GM12878 (cell line): ENCODE measurements around the gene ZWINT. TPM values are rescaled to one million over a fixed set of nuclear protein-coding genes. Genes with fewer than 3 reads are reported as not detected.

Source experiments
- ATAC-seq: fragments of 200-7000 bp; cut with Tn5 transposase; 3 replicates; pipeline ENCODE4 v1.9.1; 2020; ENCODE audit warnings: mild to moderate bottlenecking, moderate library complexity
- BruUV-seq: library from RNA; stranded (reverse); fragments of 400-500 nt; replicated peaks from 2 replicates; lab custom pipeline; 2021; lab: Mats Ljungman, UMichigan
- CTCF ChIA-PET: fragments of 300-600 bp; sonication (Branson Sonifier 250); formaldehyde crosslinking; extraction: SDS; loops from one replicate; lab custom pipeline; 2021; ENCODE audit warnings: inconsistent platforms; lab: Yijun Ruan, JAX
- POLR2A ChIA-PET: fragments of 350-600 bp; formaldehyde crosslinking; extraction: SDS; loops from one replicate; lab custom pipeline; 2021; ENCODE audit warnings: inconsistent platforms; lab: Charles Lee
- RAD21 ChIA-PET: fragments of 300-600 bp; sonication (Branson Sonifier 250); formaldehyde crosslinking; loops from one replicate; lab custom pipeline; 2023; ENCODE audit warnings: antibody characterized with exemption; ENCODE audit not compliant: unreplicated experiment; lab: Charles Lee
- SMC1A ChIA-PET: fragments of 300-600 bp; sonication (Branson Sonifier 250); formaldehyde crosslinking; loops from one replicate; lab custom pipeline; 2023; ENCODE audit not compliant: unreplicated experiment, uncharacterized antibody; lab: Charles Lee
- DNase-seq: peaks from one replicate; pipeline ENCODE4 v3.0.0-alpha.2; 2011; ENCODE audit warnings: low read depth, low spot score
- FAIRE-seq: peaks from 3 replicates; lab custom pipeline; 2011; peaks lifted over from hg19 to GRCh38; lab: Jason Lieb, UNC
- H2AFZ ChIP-seq: 2 replicates; pipeline ENCODE4 v1.6.0; 2011; ENCODE audit warnings: low read depth, low read length, control low read depth; ENCODE audit not compliant: control insufficient read depth
- H3K27ac ChIP-seq: 2 replicates; pipeline ENCODE4 v1.5.1; 2011; ENCODE audit warnings: control low read depth; ENCODE audit not compliant: control insufficient read depth, insufficient read depth
- H3K27me3 ChIP-seq, 2 experiments: replicated peaks in 1 of 2; 2 replicates each; pipeline versions ENCODE4 v1.6.0 to v1.6.1; 2011; ENCODE audit warnings: low read length in 1 of 2; ENCODE audit not compliant: control insufficient read depth in 2 of 2, insufficient read depth in 2 of 2
- H3K36me3 ChIP-seq, 2 experiments: 2 replicates each; pipeline ENCODE4 v1.5.1; 2011; ENCODE audit warnings: low read length in 1 of 2; ENCODE audit not compliant: control insufficient read depth in 2 of 2, insufficient read depth in 2 of 2
- H3K4me1 ChIP-seq: 2 replicates; pipeline ENCODE4 v1.6.1; 2011; ENCODE audit warnings: mild to moderate bottlenecking, low read length, moderate library complexity, mixed read lengths; ENCODE audit not compliant: control insufficient read depth, insufficient read depth
- H3K4me2 ChIP-seq: 2 replicates; pipeline ENCODE4 v1.6.0; 2011; ENCODE audit warnings: control low read depth; ENCODE audit not compliant: control insufficient read depth, insufficient read depth
- H3K4me3 ChIP-seq: fragments of 200-600 bp; sonication (generic); 2 replicates; pipeline ENCODE4 v1.5.1; 2016
- H3K79me2 ChIP-seq: 2 replicates; pipeline ENCODE4 v1.6.0; 2011; ENCODE audit warnings: low read length; ENCODE audit not compliant: control insufficient read depth, insufficient read depth
- H3K9ac ChIP-seq: 2 replicates; pipeline ENCODE4 v1.8.0; 2011; ENCODE audit warnings: low read length, control low read depth, mixed read lengths; ENCODE audit not compliant: control insufficient read depth, insufficient read depth
- H3K9me3 ChIP-seq: replicated peaks from 3 replicates; pipeline ENCODE4 v1.5.1; 2011; ENCODE audit warnings: mild to moderate bottlenecking, low read length; ENCODE audit not compliant: control insufficient read depth, insufficient read depth
- H4K20me1 ChIP-seq: 2 replicates; pipeline ENCODE4 v1.6.0; 2011; ENCODE audit not compliant: control insufficient read depth, insufficient read depth
- ATF7 ChIP-seq: fragments of 450-650 bp; IDR thresholded peaks from 2 replicates; pipeline ENCODE4 v1.6.1; 2016; ENCODE audit warnings: low read depth, mild to moderate bottlenecking
- CEBPZ ChIP-seq: fragments of 150-350 bp; IDR thresholded peaks from 2 replicates; pipeline ENCODE4 v1.6.1; 2016; ENCODE audit warnings: low read depth, low read length
- JUND ChIP-seq: IDR thresholded peaks from 2 replicates; pipeline ENCODE4 v1.6.1; 2012; ENCODE audit warnings: low read depth, mild to moderate bottlenecking, low read length, improper control_type of control experiment, moderate library complexity
- LARP7 ChIP-seq: fragments of 450-650 bp; IDR thresholded peaks from 2 replicates; pipeline ENCODE4 v1.6.1; 2017; ENCODE audit warnings: mild to moderate bottlenecking
- NR2C2 ChIP-seq: IDR thresholded peaks from 2 replicates; pipeline ENCODE4 v1.6.1; 2011; ENCODE audit warnings: borderline replicate concordance, low read depth; ENCODE audit not compliant: control insufficient read depth, insufficient read length
- PBX3 ChIP-seq: IDR thresholded peaks from 2 replicates; pipeline ENCODE4 v1.6.1; 2011; ENCODE audit warnings: mild to moderate bottlenecking, low read depth, low read length, moderate library complexity; ENCODE audit not compliant: insufficient replicate concordance
- PML ChIP-seq: IDR thresholded peaks from 2 replicates; pipeline ENCODE4 v1.6.1; 2012; ENCODE audit warnings: low read length, inconsistent platforms
- RAD51 ChIP-seq: fragments of 450-650 bp; IDR thresholded peaks from 2 replicates; pipeline ENCODE4 v1.6.1; 2016; ENCODE audit warnings: moderate library complexity, mild to moderate bottlenecking, inconsistent platforms
- SPI1 ChIP-seq: IDR thresholded peaks from 2 replicates; pipeline ENCODE4 v1.6.1; 2011; ENCODE audit warnings: low read depth, mild to moderate bottlenecking, low read length, moderate library complexity, borderline replicate concordance; ENCODE audit not compliant: insufficient read depth
- ZBTB40 ChIP-seq: fragments of 450-650 bp; IDR thresholded peaks from 2 replicates; pipeline ENCODE4 v1.6.1; 2016; ENCODE audit warnings: mild to moderate bottlenecking, moderate library complexity, borderline replicate concordance
- WGBS: methylation state at CpG from one replicate; pipeline ENCODE4 v1.1.6; 2016; ENCODE audit warnings: low lambda C conversion rate; ENCODE audit not compliant: insufficient replicate concordance, insufficient coverage; ENCODE audit errors: missing lambda C conversion rate; 5-methylcytosine and 5-hydroxymethylcytosine counted together
- in situ Hi-C: fragments of 300-500 bp; cut with MboI; formaldehyde crosslinking; loops from 9 replicates; pipeline ENCODE4 v1.14.3; 2018; ENCODE audit warnings: mixed read lengths
- intact Hi-C: fragments of 100-400 bp; cut with micrococcal nuclease; formaldehyde crosslinking; loops from one replicate; pipeline ENCODE4 v1.14.2; 2022; ENCODE audit not compliant: unreplicated experiment
- polyA plus RNA-seq, 11 experiments: library from polyadenylated mRNA; depleted of rRNA in 4 of 11; unstranded in 6 of 11; stranded (reverse) in 5 of 11; fragments of >200 nt; fragmentation: Nextera tagmentation in 4 of 11; fragmentation: Illumina TruSeq in 1 of 11; extraction: Ambion mirVana in 4 of 11; extraction: Trizol in 1 of 11; gene quantifications; 1 replicate in 1 of 11; 2 replicates in 10 of 11; pipeline versions ENCODE4 v1.2.1 to v1.2.3, GENCODE V29; 2011 to 2016; ENCODE audit warnings: inconsistent platforms in 2 of 11, missing spikeins in 2 of 11, low read depth in 1 of 11
- total RNA-seq, 4 experiments: library from RNA; depleted of rRNA in 3 of 4; stranded (reverse); fragments of >200 nt in 3 of 4; fragmentation: Illumina TruSeq in 1 of 4; extraction: Trizol in 1 of 4; gene quantifications; 2 replicates each; pipeline versions ENCODE4 v1.2.1 to v1.2.3, GENCODE V29; 2013 to 2021
- TF ChIP-seq, protein P1 (sequence below): fragments of 450-650 bp; IDR thresholded peaks from 2 replicates; pipeline ENCODE4 v1.6.1; 2018; ENCODE audit warnings: mild to moderate bottlenecking, low read depth, moderate library complexity; ENCODE audit not compliant: partially characterized antibody

ZWINT gene
- total and polyA plus RNA-seq, 10 of the 15 experiments (the other 5 are each of a cell fraction or from before 2014, with no cell fraction given), result 98.7 to 324 (median 138) TPM

GRCh38 chr10:56360583-56360966 is 484 bp downstream of the ZWINT start:
- ATAC-seq (no peak), FAIRE-seq (no peak), DNase-seq (no peak)
- in situ Hi-C loops (no loop called here), intact Hi-C loops (loop anchor here (10.0 kb wide), 1 partner anchor 464 kb away; no protein-coding TSS in a partner anchor)
- ChIA-PET RAD21 (no interaction called here), POLR2A (no interaction called here), SMC1A (interaction anchor here (1.2 to 1.5 kb wide), 2 partner anchors 9 to 274 kb away, joined by 3 to 4 read pairs; no protein-coding TSS in a partner anchor), CTCF (interaction anchor here (1.2 kb wide), 1 partner anchor 11 kb away, joined by 5 read pairs; no protein-coding TSS in a partner anchor)
- H3K79me2 ChIP-seq, result peaks cover 27% of the 10 kb centered on the region
- H2AFZ ChIP-seq, result peak overlapping the region; percentile 87
- peaks cover 2 to 6% of the 10 kb centered on the region in 2 experiments; a peak in 3 of 4 replicates for H3K36me3 ChIP-seq
- no peaks in the 10 kb centered on the region for H4K20me1 ChIP-seq
- 16% methylated on average over 6 of the region's 6 CpGs for WGBS
- H3K27me3 ChIP-seq, result no peaks in the 10 kb centered on the region
- H3K9me3 ChIP-seq, result no peaks in the 10 kb centered on the region
- H3K9ac ChIP-seq, result peak overlapping the region; percentile 83
- peak overlapping the region; percentile 73 for H3K4me2 ChIP-seq
- H3K27ac ChIP-seq, result peak overlapping the region; percentile 75
- TSS peak; percentile 59 for BruUV-seq
- no peaks in the 10 kb centered on the region; the same call in none of the 2 replicates for H3K4me1 ChIP-seq
- H3K4me3 ChIP-seq, result peak overlapping the region; percentile 83
- TF ChIP-seq LARP7 (no peak), PML (no peak), ZBTB40 (no peak), CEBPZ (no peak), PBX3 (no peak), RAD51 (no peak), NR2C2 (no peak), SPI1 (no peak), JUND (no peak), ATF7 (no peak)
- TF ChIP-seq, protein P1, sequence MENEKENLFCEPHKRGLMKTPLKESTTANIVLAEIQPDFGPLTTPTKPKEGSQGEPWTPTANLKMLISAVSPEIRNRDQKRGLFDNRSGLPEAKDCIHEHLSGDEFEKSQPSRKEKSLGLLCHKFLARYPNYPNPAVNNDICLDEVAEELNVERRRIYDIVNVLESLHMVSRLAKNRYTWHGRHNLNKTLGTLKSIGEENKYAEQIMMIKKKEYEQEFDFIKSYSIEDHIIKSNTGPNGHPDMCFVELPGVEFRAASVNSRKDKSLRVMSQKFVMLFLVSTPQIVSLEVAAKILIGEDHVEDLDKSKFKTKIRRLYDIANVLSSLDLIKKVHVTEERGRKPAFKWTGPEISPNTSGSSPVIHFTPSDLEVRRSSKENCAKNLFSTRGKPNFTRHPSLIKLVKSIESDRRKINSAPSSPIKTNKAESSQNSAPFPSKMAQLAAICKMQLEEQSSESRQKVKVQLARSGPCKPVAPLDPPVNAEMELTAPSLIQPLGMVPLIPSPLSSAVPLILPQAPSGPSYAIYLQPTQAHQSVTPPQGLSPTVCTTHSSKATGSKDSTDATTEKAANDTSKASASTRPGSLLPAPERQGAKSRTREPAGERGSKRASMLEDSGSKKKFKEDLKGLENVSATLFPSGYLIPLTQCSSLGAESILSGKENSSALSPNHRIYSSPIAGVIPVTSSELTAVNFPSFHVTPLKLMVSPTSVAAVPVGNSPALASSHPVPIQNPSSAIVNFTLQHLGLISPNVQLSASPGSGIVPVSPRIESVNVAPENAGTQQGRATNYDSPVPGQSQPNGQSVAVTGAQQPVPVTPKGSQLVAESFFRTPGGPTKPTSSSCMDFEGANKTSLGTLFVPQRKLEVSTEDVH, result no peak
